DND-41 (cell line): Measurements from ENCODE around the gene KIRREL3.

Source experiments
- EZH2 ChIP-seq: IDR thresholded peaks from 3 replicates; pipeline ENCODE4 v1.6.1; 2012; ENCODE audit warnings: borderline replicate concordance, low read depth, mild to moderate bottlenecking, moderate library complexity, low read length, inconsistent platforms; ENCODE audit not compliant: severe bottlenecking
- TF ChIP-seq, protein P1 (sequence below): IDR thresholded peaks from 2 replicates; pipeline ENCODE4 v1.5.1; 2012; ENCODE audit warnings: borderline replicate concordance, low read length, moderate library complexity, mild to moderate bottlenecking; ENCODE audit not compliant: poor library complexity, severe bottlenecking; ENCODE audit errors: extremely low read depth

DNA sequence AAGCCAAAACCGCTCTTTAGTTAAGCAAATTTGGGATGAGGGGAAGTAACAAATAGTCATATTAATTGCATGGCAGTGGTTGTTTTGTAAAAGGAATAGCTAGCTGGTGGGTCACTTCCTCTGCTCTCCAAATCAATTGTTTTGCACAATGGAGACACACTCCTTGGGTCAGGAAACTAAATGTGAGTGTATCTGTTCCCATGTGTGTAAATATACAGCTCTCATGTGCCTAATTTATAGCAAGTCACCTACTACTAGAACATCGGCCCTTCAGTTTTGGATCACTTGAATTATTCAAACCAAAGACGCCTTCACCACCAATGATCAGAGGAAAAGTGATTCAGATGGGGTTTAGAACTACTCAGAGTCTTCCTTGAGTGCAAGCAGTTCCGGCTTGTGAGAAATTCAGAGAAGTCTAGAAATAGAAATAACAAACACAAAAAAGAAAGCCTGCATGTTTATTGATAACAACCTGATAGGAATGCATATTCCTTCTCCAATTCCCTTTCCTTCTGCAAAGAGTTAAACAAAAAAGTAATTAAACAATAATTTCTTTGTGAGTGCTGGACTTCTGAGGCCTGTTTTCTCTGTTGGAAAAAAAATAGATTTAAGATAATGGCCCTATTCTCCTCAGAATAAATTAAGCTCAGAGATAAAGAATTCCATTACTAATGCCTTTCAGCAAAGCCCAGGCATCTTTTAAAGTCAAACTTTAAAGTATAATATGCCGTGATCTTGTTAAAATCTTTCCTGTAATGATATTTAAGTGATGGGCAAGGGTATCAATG lies 100.4 kb downstream of the KIRREL3 start:
- no peak for TF ChIP-seq EZH2
- TF ChIP-seq, protein P1, sequence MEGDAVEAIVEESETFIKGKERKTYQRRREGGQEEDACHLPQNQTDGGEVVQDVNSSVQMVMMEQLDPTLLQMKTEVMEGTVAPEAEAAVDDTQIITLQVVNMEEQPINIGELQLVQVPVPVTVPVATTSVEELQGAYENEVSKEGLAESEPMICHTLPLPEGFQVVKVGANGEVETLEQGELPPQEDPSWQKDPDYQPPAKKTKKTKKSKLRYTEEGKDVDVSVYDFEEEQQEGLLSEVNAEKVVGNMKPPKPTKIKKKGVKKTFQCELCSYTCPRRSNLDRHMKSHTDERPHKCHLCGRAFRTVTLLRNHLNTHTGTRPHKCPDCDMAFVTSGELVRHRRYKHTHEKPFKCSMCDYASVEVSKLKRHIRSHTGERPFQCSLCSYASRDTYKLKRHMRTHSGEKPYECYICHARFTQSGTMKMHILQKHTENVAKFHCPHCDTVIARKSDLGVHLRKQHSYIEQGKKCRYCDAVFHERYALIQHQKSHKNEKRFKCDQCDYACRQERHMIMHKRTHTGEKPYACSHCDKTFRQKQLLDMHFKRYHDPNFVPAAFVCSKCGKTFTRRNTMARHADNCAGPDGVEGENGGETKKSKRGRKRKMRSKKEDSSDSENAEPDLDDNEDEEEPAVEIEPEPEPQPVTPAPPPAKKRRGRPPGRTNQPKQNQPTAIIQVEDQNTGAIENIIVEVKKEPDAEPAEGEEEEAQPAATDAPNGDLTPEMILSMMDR: no peak
